ENCODE results near the gene GRAMD1B.
A peak's percentile ranks its signal among the peaks of the same experiment; 100 is the strongest.
"Not testable (repeated sequence)": the region's sequence is repeated elsewhere in the genome, so short reads cannot be mapped to it uniquely, and the experiment has no call there.

GRAMD1B gene

GRCh38 chr11:123517559-123518364 lies 87.7 kb downstream of the GRAMD1B start:
- TF ChIP-seq MAX (IDR thresholded peaks at IDR 0.05; ENCODE audit: low read depth, low read length) (no peak), MYC (IDR thresholded peaks at IDR 0.05; ENCODE audit: low read depth, low read length) (no peak), CTCF (IDR thresholded peaks at IDR 0.05; ENCODE audit: low read depth, low read length) (no peak)
- H3K4me3 ChIP-seq (ENCODE audit: low read depth, low read length), result no peak overlapping the region
- no peak for DNase-seq (ENCODE audit: low read depth)

- TF ChIP-seq CTCF (IDR thresholded peaks at IDR 0.05; ENCODE audit: low read depth, low read length) (no peak), MYC (IDR thresholded peaks at IDR 0.05; ENCODE audit: low read depth, low read length) (no peak), MAX (IDR thresholded peaks at IDR 0.05; ENCODE audit: low read depth, low read length) (no peak), POLR2A (IDR thresholded peaks at IDR 0.05; ENCODE audit: extremely low read depth, insufficient read length) (no peak)
- no peak overlapping the region for H3K4me3 ChIP-seq (ENCODE audit: low read depth, low read length)
- no peak for DNase-seq (ENCODE audit: low read depth)
Observed at GRCh38 chr11:123518496-123519054, 88.5 kb downstream of the GRAMD1B start.

- TF ChIP-seq MYC (IDR thresholded peaks at IDR 0.05; ENCODE audit: low read depth, low read length) (no peak), MAX (IDR thresholded peaks at IDR 0.05; ENCODE audit: low read depth, low read length) (no peak), CTCF (IDR thresholded peaks at IDR 0.05; ENCODE audit: low read depth, low read length) (no peak), POLR2A (IDR thresholded peaks at IDR 0.05; ENCODE audit: extremely low read depth, insufficient read length) (no peak)
- no peak overlapping the region for H3K4me3 ChIP-seq (ENCODE audit: low read depth, low read length)
- DNase-seq (ENCODE audit: low read depth), result peak; percentile 35
Observed at GRCh38 chr11:123519055-123519796, 89.2 kb downstream of the GRAMD1B start.

- TF ChIP-seq CTCF (IDR thresholded peaks at IDR 0.05; ENCODE audit: low read depth, low read length) (no peak), MAX (IDR thresholded peaks at IDR 0.05; ENCODE audit: low read depth, low read length) (no peak), POLR2A (IDR thresholded peaks at IDR 0.05; ENCODE audit: extremely low read depth, insufficient read length) (no peak)
- H3K4me3 ChIP-seq (ENCODE audit: low read depth, low read length), result no peak overlapping the region
- DNase-seq (ENCODE audit: low read depth), result no peak
Observed at GRCh38 chr11:123519797-123520193, 89.7 kb downstream of the GRAMD1B start.

GRCh38 chr11:123520476-123520875 lies 90.4 kb downstream of the GRAMD1B start:
- not testable (repeated sequence) for H3K4me3 ChIP-seq (ENCODE audit: low read depth, low read length); DNase-seq (ENCODE audit: low read depth)

- no peak overlapping the region for H3K4me3 ChIP-seq (ENCODE audit: low read depth, low read length)
- TF ChIP-seq POLR2A (IDR thresholded peaks at IDR 0.05; ENCODE audit: extremely low read depth, insufficient read length) (no peak), CTCF (IDR thresholded peaks at IDR 0.05; ENCODE audit: low read depth, low read length) (no peak), MYC (IDR thresholded peaks at IDR 0.05; ENCODE audit: low read depth, low read length) (no peak), MAX (IDR thresholded peaks at IDR 0.05; ENCODE audit: low read depth, low read length) (no peak)
- no peak for DNase-seq (ENCODE audit: low read depth)
Observed at GRCh38 chr11:123521001-123521400, 90.9 kb downstream of the GRAMD1B start.
